Activated B cell treated with CpG ODN at 0.5 μM for 24 hours (primary cell): ENCODE measurements around the gene PPP1R16B. TPM values are rescaled to one million over a fixed set of nuclear protein-coding genes. Genes with fewer than 3 reads are reported as not detected.

ENCODE experiments used
- ATAC-seq: fragments of 200-7000 bp; cut with Tn5 transposase; one replicate; pipeline ENCODE4 v1.10.0; 2021; ENCODE audit warnings: low read depth, mild to moderate bottlenecking, moderate library complexity
- CTCF ChIA-PET: fragments of 350-600 bp; sonication (Branson Sonifier 250); formaldehyde crosslinking; loops from one replicate; lab custom pipeline; 2021; ENCODE audit warnings: antibody characterized with exemption; lab: Charles Lee
- POLR2A ChIA-PET: fragments of 350-600 bp; sonication (Branson Sonifier 250); formaldehyde crosslinking; loops from one replicate; lab custom pipeline; 2021; ENCODE audit warnings: antibody characterized with exemption; lab: Charles Lee
- DNase-seq: peaks from one replicate; pipeline ENCODE4 v3.0.0; 2022
- H3K27ac Mint-ChIP-seq: one replicate; pipeline ENCODE4 v1.8.0; 2020; ENCODE audit warnings: mixed read lengths
- H3K27me3 Mint-ChIP-seq: one replicate; pipeline ENCODE4 v1.8.0; 2021; ENCODE audit warnings: mixed read lengths
- H3K36me3 Mint-ChIP-seq: one replicate; pipeline ENCODE4 v1.8.0; 2021; ENCODE audit warnings: low read depth, mixed read lengths
- H3K4me1 Mint-ChIP-seq: one replicate; pipeline ENCODE4 v1.8.0; 2021; ENCODE audit warnings: mixed read lengths
- H3K4me3 Mint-ChIP-seq: one replicate; pipeline ENCODE4 v1.8.0; 2020; ENCODE audit warnings: mild to moderate bottlenecking, mixed read lengths
- H3K9me3 Mint-ChIP-seq: one replicate; pipeline ENCODE4 v1.8.0; 2020; ENCODE audit warnings: mixed read lengths
- CTCF ChIP-seq: fragments of 200-600 bp; IDR thresholded peaks from one replicate; pipeline ENCODE4 v1.8.0; 2022; ENCODE audit warnings: antibody characterized with exemption, mild to moderate bottlenecking
- intact Hi-C: fragments of 100-400 bp; cut with micrococcal nuclease; formaldehyde crosslinking; loops from one replicate; pipeline ENCODE4 v1.15.1; 2024
- total RNA-seq: library from RNA; stranded (reverse); gene quantifications from 2 replicates; pipeline ENCODE4 v1.2.3, GENCODE V29; 2022

PPP1R16B gene
- total RNA-seq, 1 donor from 2014 or later: 99.3 TPM

DNA sequence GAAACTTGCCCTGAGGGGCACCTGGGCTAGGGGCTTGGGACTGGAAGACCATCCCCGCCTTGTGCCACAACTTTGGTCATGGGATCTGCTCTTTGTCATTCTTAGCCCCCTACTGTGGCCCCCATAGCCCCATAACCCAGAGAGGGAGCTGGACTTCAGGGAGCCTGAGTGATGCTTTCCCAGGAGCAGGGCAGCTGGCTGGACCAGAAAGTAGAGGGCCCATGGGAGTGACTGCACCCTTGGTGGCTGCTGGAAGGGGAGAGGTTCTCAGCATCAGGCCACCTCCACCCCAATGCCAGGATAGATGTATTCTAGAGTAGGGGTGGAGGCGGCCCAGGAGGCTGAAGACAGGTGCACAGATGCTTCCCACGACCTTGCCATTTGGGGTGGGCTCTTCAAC lies 114.9 kb downstream of the PPP1R16B start:
- POLR2A ChIA-PET: no interaction called here

DNA sequence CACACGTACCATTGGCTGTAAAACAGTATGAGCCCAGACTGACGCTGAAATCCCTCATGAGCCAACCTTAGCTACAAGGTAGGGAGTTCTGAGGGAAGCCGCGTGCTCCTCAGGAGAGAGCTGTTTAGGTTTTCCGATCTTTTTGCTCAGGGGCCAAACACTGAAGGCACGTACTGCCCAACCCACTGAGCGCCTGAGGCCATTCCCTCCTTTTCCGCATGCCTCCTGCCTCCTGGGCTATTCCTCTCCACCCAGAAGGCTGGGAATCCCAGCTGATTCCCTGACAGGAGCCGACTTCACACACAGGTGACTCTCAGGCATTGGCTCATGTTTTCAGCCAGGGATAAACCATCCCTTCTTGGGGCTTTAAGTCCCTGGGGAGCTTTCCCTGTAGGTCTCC lies 115.4 kb downstream of the PPP1R16B start:
- DNase-seq (no peak), ATAC-seq (no peak)
- H3K9me3 Mint-ChIP-seq: no peaks in the 10 kb centered on the region
- POLR2A ChIA-PET: no interaction called here
- H3K4me1 Mint-ChIP-seq: peaks cover 4% of the 10 kb centered on the region
- no peak overlapping the region for H3K27ac Mint-ChIP-seq
- H3K27me3 Mint-ChIP-seq: no peaks in the 10 kb centered on the region
- H3K4me3 Mint-ChIP-seq: no peak overlapping the region
- no peak for TF ChIP-seq CTCF
- peaks cover 66% of the 10 kb centered on the region for H3K36me3 Mint-ChIP-seq
- CTCF ChIA-PET: no interaction called here
- intact Hi-C loops: no loop called here

More for the DNA sequence above, 114.9 kb downstream of the PPP1R16B start:
- H3K27ac Mint-ChIP-seq: no peak overlapping the region
- no peak for DNase-seq
- H3K4me3 Mint-ChIP-seq: no peak overlapping the region
- H3K36me3 Mint-ChIP-seq: peaks cover 68% of the 10 kb centered on the region
- CTCF ChIA-PET: no interaction called here
- no peak for ATAC-seq
- intact Hi-C loops: no loop called here
- no peak for TF ChIP-seq CTCF
- H3K27me3 Mint-ChIP-seq: no peaks in the 10 kb centered on the region
- H3K4me1 Mint-ChIP-seq: no peaks in the 10 kb centered on the region
- no peaks in the 10 kb centered on the region for H3K9me3 Mint-ChIP-seq

GRCh38 chr20:38924718-38925117 lies 119.2 kb downstream of the PPP1R16B start:
- ATAC-seq: no peak
- peaks cover 12% of the 10 kb centered on the region for H3K4me1 Mint-ChIP-seq
- peaks cover 40% of the 10 kb centered on the region for H3K36me3 Mint-ChIP-seq
- POLR2A ChIA-PET: no interaction called here
- peak overlapping the region; percentile 2 for H3K4me3 Mint-ChIP-seq
- TF ChIP-seq CTCF: no peak
- peak overlapping the region; percentile 30 for H3K27ac Mint-ChIP-seq
- no peak for DNase-seq
- no peaks in the 10 kb centered on the region for H3K9me3 Mint-ChIP-seq
- intact Hi-C loops: no loop called here
- CTCF ChIA-PET: interaction anchor here (0.9 to 1.3 kb wide), 4 partner anchors 37 to 280 kb away, joined by 3 to 4 read pairs (median 4); partner anchors contain the start of gene DHX35
- no peaks in the 10 kb centered on the region for H3K27me3 Mint-ChIP-seq

GRCh38 chr20:38926142-38926933 lies 120.8 kb downstream of the PPP1R16B start, which contains the start of gene FAM83D:
Gene FAM83D, plus strand, starts transcription at chr20:38926417. Its CDS starts 26 bp downstream, at chr20:38926443.
- POLR2A ChIA-PET: interaction anchor here (0.6 to 2.1 kb wide), 4 partner anchors 20 to 767 kb away, joined by 4 to 19 read pairs (median 4); partner anchors contain the start of genes DHX35 and PPP1R16B
- CTCF ChIA-PET: interaction anchor here (1.3 to 1.4 kb wide), 8 partner anchors 33 to 123 kb away, joined by 4 to 17 read pairs (median 4); partner anchors contain the start of gene DHX35
- Mint-ChIP-seq H3K36me3 (peaks cover 26% of the 10 kb centered on the region), H3K27ac (peak within 1 kb of the TSS; percentile 65), H3K4me1 (peaks cover 12% of the 10 kb centered on the region), H3K27me3 (peaks cover 3% of the 10 kb centered on the region), H3K9me3 (no peaks in the 10 kb centered on the region), H3K4me3 (peak within 1 kb of the TSS; percentile 77)
- intact Hi-C loops: loop anchor here (1.0 to 2.0 kb wide), 4 partner anchors 36 to 178 kb away; partner anchors contain the start of genes ACTR5 and DHX35
- peak; percentile 95 for ATAC-seq
- no peak for TF ChIP-seq CTCF
- DNase-seq: peak; percentile 86
